LNCaP clone FGC (cell line): ENCODE results near the gene MYLK2.

Source experiments
- DNase-seq: peaks from one replicate; pipeline ENCODE4 v3.0.0-alpha.2; 2011; ENCODE audit warnings: low read depth
- H3K4me3 ChIP-seq: 2 replicates; pipeline ENCODE4 v1.5.1; 2011; ENCODE audit warnings: mild to moderate bottlenecking, low read depth, low read length, control low read depth
- TF ChIP-seq, protein P1 (sequence below): IDR thresholded peaks from 2 replicates; pipeline ENCODE4 v1.5.1; 2012; ENCODE audit warnings: mild to moderate bottlenecking; ENCODE audit not compliant: control insufficient read depth, insufficient read depth; ENCODE audit errors: extremely low read depth

Gene MYLK2

DNA sequence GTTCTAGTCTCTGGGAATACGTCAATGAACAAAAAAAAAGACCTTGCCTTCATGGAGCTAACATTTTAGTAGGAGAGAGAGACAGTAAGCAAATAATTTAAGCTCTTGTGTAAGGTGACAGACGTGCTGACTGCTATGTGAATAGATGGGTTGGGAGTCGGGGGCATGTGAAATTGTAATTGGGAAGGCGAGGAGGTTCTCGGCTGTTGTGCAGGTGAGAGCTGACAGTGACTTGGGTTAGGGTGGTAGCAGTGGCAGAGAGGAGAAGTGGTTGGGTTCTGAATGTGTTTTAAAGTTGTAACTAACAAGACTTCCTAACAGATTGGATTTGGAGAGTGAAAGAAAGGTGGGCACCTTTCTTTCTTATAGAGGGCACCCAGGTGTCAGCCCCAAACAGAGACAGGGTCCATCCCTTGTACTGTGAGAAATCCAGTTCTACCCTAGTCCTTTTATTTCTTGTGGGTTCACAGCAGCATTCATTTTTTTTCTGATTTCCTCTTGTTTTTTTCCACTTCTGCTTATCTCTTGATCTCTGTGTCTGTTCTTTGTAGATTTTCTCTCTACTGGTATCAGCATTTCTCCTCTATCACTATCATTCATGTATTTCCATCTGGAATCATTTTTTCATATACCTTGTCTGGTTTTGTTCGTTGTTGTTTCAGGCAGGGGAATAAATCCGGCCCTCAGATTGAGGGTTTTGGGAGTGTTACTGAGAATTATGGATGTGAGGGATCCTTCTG, 15.4 kb upstream of the MYLK2 start:
- TF ChIP-seq, protein P1, sequence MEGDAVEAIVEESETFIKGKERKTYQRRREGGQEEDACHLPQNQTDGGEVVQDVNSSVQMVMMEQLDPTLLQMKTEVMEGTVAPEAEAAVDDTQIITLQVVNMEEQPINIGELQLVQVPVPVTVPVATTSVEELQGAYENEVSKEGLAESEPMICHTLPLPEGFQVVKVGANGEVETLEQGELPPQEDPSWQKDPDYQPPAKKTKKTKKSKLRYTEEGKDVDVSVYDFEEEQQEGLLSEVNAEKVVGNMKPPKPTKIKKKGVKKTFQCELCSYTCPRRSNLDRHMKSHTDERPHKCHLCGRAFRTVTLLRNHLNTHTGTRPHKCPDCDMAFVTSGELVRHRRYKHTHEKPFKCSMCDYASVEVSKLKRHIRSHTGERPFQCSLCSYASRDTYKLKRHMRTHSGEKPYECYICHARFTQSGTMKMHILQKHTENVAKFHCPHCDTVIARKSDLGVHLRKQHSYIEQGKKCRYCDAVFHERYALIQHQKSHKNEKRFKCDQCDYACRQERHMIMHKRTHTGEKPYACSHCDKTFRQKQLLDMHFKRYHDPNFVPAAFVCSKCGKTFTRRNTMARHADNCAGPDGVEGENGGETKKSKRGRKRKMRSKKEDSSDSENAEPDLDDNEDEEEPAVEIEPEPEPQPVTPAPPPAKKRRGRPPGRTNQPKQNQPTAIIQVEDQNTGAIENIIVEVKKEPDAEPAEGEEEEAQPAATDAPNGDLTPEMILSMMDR: no peak
- DNase-seq: no peak
- H3K4me3 ChIP-seq: no peak overlapping the region

DNA sequence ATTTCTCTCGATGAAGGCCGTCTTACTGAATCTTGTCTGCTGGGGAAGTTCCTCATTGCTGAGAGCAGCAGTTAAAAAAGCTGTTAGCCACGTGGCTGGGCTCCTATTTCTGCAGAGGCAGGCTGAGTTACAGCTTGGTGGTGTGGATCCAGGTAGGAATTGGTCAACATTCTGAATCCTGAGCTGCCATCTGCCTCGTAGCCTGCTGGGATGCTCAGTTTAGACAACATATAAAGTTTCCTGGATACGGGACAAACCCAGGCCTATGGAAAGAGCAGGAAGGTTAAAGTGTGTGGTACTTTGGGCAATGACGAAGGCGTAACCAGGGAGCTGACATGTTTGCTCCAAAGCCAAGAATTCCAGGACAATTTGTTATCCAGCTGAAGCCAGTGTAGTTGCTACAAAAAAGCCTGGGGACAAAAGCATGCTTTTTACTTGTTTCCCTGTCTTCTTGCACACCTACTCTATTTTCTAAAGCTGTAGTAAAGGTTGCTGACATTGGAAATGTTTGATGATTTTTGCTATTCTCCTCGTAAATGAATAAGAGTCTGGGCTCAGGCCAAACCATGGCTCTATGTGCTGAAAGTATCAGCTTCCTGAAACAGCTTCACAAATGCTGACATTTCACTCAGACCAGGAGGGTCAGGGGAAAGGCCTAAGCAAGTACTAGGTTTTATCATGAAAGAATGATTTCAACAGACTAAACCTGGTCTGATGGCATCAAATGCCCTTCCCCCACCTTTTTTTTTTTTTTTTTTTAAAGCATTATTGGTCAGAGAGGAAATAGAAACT, 12.4 kb upstream of the MYLK2 start:
- no peak overlapping the region for H3K4me3 ChIP-seq
- TF ChIP-seq, protein P1: no peak
- no peak for DNase-seq

GRCh38 chr20:31808481-31808880, 10.7 kb upstream of the MYLK2 start:
- TF ChIP-seq, protein P1: no peak
- DNase-seq: no peak
- no peak overlapping the region for H3K4me3 ChIP-seq

GRCh38 chr20:31809661-31810060, 9.5 kb upstream of the MYLK2 start:
- DNase-seq: no peak
- TF ChIP-seq, protein P1: no peak
- H3K4me3 ChIP-seq: no peak overlapping the region

GRCh38 chr20:31811198-31811597, 8.0 kb upstream of the MYLK2 start:
- no peak for DNase-seq
- H3K4me3 ChIP-seq: no peak overlapping the region
- TF ChIP-seq, protein P1: no peak

GRCh38 chr20:31811796-31812728, 7.1 kb upstream of the MYLK2 start:
- DNase-seq: no peak
- H3K4me3 ChIP-seq: no peak overlapping the region
- TF ChIP-seq, protein P1: no peak
